Activated T-cell treated with anti-CD3 and anti-CD28 coated beads for 24 hours (primary cell): ENCODE data around the gene CLEC10A.
"Not testable (repeated sequence)": the region's sequence is repeated elsewhere in the genome, so short reads cannot be mapped to it uniquely, and the experiment has no call there.

ENCODE experiments used
- DNase-seq: peaks from one replicate; pipeline ENCODE4 v3.0.0-alpha.2; 2020; ENCODE audit warnings: low read depth

Gene CLEC10A, protein sequence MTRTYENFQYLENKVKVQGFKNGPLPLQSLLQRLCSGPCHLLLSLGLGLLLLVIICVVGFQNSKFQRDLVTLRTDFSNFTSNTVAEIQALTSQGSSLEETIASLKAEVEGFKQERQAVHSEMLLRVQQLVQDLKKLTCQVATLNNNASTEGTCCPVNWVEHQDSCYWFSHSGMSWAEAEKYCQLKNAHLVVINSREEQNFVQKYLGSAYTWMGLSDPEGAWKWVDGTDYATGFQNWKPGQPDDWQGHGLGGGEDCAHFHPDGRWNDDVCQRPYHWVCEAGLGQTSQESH

GRCh38 chr17:7079581-7080455 lies at the start of gene CLEC10A:
TSS of gene CLEC10A (minus strand) at chr17:7080251. CDS start at chr17:7078812, 1,439 bp downstream.
- DNase-seq: no peak

DNA sequence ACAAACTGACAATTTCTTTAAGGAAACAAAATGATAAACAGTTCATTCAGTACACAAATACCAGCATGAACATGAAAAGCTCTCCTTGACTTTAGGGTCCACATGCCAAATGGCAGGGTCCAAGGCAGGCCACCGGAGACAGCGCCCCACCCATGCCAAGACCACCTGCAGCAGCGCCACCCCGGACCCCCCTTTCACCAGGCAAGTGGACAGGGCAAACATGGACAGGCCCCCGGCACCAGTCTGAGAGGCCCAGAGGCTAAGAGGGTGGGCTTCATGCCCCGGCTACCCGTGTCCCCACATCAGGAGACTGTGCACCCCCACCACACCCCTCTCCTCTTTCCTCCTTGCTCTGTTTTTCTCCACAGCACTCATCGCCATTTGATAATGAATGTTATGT lies 49.3 kb upstream of the CLEC10A start:
- DNase-seq: no peak

- no peak for DNase-seq
Measured at GRCh38 chr17:7128160-7128559, 48.1 kb upstream of the CLEC10A start.

DNA sequence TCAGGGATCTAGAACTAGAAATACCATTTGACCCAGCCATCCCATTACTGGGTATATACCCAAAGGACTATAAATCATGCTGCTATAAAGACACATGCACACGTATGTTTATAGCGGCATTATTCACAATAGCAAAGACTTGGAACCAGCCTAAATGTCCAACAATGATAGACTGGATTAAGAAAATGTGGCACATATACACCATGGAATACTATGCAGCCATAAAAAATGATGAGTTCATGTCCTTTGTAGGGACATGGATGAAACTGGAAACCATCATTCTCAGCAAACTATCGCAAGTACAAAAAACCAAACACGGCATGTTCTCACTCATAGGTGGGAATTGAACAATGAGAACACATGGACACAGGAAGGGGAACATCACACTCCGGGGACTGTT lies 47.5 kb upstream of the CLEC10A start:
- not testable (repeated sequence) for DNase-seq

- DNase-seq: not testable (repeated sequence)
Measured at GRCh38 chr17:7126386-7126785, 46.3 kb upstream of the CLEC10A start.

- DNase-seq: no peak
Measured at GRCh38 chr17:7124923-7125322, 44.9 kb upstream of the CLEC10A start.

DNA sequence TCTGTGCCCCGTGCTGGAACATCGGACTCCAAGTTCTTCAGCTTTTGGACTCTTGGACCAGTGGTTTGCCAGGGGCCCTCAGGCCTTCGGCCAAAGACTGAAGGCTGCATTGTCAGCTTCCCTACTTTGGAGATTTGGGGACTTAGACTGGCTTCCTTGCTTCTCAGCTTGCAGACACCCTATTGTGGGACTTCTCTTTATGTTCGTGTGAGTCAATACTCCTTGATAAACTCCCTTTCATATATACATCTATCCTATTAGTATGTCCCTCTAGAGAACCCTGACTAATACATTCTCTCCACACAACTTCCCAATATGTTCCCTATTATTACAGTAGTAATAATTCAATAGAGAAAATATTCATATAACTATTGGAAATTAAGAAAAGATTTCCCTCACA lies 43.8 kb upstream of the CLEC10A start:
- DNase-seq: no peak

DNA sequence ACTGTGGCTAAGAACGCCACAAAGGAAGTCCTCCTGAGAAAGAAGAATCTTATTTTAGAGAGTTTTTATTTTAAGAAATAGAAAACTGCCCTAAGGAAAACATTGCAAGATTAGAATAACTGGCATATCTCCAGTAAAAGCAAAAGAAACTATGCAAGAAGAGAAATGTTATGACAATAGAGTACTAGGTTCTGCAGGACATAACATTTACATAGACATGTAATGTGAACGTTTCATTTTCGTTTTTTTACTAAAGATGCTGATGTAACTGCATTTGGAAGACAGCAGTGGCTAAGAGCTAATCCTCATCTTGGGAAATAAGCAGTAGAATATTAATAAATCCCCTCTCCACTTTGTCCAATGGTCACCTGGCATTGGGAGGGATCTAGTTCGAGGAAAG lies 42.3 kb upstream of the CLEC10A start:
- DNase-seq: no peak

DNA sequence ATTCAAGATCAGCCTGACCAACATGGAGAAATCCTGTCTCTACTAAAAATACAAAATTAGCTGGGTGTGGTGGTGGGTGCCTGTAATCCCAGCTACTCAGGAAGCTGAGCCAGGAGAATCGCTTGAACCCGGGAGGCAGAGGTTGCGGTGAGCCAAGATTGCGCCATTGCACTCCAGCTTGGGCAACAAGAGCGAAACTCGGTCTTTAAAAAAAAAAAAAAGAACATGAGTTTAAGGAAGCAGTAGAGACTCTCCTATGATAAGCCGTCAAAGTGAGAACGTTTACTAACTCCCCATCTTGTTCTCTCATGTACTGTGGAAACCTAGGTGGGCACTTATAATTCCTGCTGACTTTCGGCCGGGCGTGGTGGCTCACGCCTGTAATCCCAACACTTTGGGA lies 40.6 kb upstream of the CLEC10A start:
- DNase-seq: not testable (repeated sequence)

DNA sequence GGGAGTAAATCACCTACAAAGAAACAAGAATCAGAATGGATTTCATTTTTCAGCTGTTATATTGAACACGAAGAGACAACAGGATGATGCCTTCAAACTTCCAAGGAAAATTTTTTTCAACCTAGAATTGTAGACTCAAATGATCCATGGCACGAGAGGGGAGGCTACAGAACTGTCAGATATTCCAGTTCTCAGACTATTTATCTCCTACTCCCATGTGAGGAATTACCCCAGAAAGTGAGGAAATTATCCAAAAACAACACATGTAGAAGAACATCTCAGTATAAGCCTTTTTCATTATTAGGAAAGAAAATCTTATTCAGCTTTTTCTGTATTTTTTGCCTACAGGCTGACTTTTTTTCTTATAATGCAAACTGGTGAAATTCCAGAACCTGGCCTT lies 40.1 kb upstream of the CLEC10A start:
- no peak for DNase-seq

- DNase-seq: no peak
Measured at GRCh38 chr17:7119314-7119713, 39.3 kb upstream of the CLEC10A start.

GRCh38 chr17:7114875-7115614 lies 35.0 kb upstream of the CLEC10A start:
- no peak for DNase-seq

- DNase-seq: no peak
Measured at GRCh38 chr17:7114241-7114874, 34.3 kb upstream of the CLEC10A start, which contains the start of gene ASGR2. TSS of gene ASGR2 (minus strand) at chr17:7114822. CDS start at chr17:7114240, 582 bp downstream.

- no peak for DNase-seq
Measured at GRCh38 chr17:7113273-7114071, 33.4 kb upstream of the CLEC10A start.

DNA sequence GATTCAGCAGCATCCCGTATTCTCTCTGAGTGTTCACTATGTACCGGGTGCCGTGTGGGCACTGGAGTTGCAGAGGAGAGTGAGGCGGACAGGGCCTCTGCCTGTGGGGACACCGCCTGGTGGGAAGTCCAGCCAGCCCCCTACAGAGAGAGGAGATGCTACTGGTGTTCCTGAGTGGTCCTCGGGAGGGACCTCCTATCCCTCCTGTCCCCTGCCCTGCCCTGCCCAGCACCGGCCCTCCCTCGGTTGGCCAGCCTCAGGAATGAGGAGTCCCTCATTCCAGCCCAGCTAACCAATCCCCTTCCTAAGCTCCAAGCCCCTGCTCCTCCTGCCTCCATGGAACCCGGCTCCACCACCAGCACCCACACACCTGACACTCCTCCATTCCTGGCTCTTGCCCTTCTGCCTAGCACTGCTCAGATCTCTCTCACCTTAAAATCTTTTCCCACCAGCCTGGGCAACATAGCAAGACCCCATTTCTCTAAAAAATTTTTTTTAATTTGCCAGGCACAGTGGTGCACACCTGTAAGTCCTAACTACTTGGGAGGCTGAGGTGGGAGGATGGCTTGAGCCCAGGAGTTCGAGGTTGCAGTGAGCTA lies 32.6 kb upstream of the CLEC10A start:
- DNase-seq: no peak

- no peak for DNase-seq
Measured at GRCh38 chr17:7111784-7112509, 31.9 kb upstream of the CLEC10A start.

DNA sequence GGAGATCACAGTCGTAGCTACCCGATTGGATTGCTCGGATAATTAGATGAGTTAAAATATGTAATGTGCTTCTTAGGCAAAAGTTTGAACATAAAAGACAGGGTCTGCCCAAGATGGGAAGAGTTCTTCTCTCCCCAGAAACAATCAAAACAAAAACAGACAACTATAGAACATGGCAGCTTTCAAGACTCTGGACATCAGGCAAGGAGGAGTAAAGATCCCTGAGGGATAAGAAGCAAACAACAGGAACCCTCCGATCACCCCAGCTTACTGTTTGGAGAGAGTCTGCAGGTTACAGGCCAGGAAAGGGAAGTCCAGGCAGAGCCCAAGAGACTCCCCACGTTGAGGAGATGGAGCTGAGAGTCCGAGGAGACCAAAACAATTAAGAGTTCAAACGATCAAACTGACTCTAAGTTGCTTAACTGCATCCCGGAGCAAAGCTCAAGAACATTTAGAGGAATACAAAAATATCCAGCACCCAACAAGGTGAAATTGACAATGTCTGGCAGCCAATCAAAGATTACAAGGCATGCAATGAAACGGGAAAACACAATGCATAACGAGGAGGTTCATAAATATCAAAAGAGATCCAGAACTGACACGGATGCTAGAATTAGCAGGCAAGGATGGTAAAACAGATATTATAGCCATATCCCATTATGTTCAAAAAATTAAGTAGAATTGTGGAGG lies 30.7 kb upstream of the CLEC10A start:
- DNase-seq: no peak

GRCh38 chr17:7109461-7110322 lies 29.6 kb upstream of the CLEC10A start:
- no peak for DNase-seq
